ENCODE measurements around the gene CROCC.
"Not testable (repeated sequence)": the region's sequence is repeated elsewhere in the genome, so short reads cannot be mapped to it uniquely, and the experiment has no call there.

The CROCC gene

GRCh38 chr1:16918936-16919665 lies 2.6 kb upstream of the CROCC start:
- not testable (repeated sequence) for DNase-seq

- DNase-seq, result no peak
Measured at GRCh38 chr1:16920951-16921350, 780 bp upstream of the CROCC start.

GRCh38 chr1:16922466-16922865 lies 735 bp downstream of the CROCC start:
- DNase-seq, result no peak

GRCh38 chr1:16922885-16923431 lies 1.2 kb downstream of the CROCC start:
- no peak for DNase-seq

GRCh38 chr1:16924216-16924918 lies 2.6 kb downstream of the CROCC start:
- DNase-seq, result no peak

GRCh38 chr1:16924919-16925477 lies 3.3 kb downstream of the CROCC start:
- no peak for DNase-seq

- DNase-seq, result no peak
Measured at GRCh38 chr1:16925635-16926490, 4.1 kb downstream of the CROCC start.

GRCh38 chr1:16926491-16927073 lies 4.9 kb downstream of the CROCC start:
- DNase-seq, result no peak

GRCh38 chr1:16927256-16927655 lies 5.5 kb downstream of the CROCC start:
- DNase-seq, result no peak

GRCh38 chr1:16927711-16928485 lies 6.2 kb downstream of the CROCC start:
- no peak for DNase-seq

GRCh38 chr1:16929146-16930041 lies 7.7 kb downstream of the CROCC start:
- DNase-seq, result not testable (repeated sequence)

GRCh38 chr1:16931206-16931934 lies 9.6 kb downstream of the CROCC start:
- not testable (repeated sequence) for DNase-seq

- DNase-seq, result not testable (repeated sequence)
Measured at GRCh38 chr1:16933945-16934344, 12.2 kb downstream of the CROCC start.

GRCh38 chr1:16936580-16936979 lies 14.8 kb downstream of the CROCC start:
- DNase-seq, result not testable (repeated sequence)

- DNase-seq, result no peak
Measured at GRCh38 chr1:16938351-16939321, 16.9 kb downstream of the CROCC start.

- DNase-seq, result not testable (repeated sequence)
Measured at GRCh38 chr1:16939386-16940180, 17.9 kb downstream of the CROCC start.

GRCh38 chr1:16944038-16944437 lies 22.3 kb downstream of the CROCC start:
- DNase-seq, result no peak

GRCh38 chr1:16945512-16945911 lies 23.8 kb downstream of the CROCC start:
- DNase-seq, result not testable (repeated sequence)

Measured in cerebellar nuclear complex (tissue), 1 donor.